Measurements from ENCODE around the gene WDFY3.

The WDFY3 gene

DNA sequence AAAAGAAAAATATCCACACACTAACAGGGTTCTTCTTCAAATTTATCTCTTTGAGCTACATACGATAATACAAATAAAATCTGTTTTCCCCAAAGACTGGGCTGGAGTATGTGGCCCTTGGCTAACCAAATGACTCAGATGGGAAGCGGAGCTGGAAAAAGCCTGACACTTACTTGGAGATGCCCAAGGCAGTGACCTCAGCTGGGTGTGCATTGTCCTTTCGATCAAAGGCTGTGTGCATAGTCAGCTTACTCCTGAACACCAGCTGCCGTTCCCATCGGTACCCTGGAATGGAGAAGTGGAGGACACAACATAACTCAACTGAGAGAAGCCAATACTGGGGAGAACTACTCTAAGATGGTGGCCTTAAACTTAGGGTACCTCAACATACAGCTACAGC is 288.5 kb downstream of the WDFY3 start:
- TF ChIP-seq, protein P1, sequence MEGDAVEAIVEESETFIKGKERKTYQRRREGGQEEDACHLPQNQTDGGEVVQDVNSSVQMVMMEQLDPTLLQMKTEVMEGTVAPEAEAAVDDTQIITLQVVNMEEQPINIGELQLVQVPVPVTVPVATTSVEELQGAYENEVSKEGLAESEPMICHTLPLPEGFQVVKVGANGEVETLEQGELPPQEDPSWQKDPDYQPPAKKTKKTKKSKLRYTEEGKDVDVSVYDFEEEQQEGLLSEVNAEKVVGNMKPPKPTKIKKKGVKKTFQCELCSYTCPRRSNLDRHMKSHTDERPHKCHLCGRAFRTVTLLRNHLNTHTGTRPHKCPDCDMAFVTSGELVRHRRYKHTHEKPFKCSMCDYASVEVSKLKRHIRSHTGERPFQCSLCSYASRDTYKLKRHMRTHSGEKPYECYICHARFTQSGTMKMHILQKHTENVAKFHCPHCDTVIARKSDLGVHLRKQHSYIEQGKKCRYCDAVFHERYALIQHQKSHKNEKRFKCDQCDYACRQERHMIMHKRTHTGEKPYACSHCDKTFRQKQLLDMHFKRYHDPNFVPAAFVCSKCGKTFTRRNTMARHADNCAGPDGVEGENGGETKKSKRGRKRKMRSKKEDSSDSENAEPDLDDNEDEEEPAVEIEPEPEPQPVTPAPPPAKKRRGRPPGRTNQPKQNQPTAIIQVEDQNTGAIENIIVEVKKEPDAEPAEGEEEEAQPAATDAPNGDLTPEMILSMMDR (conservative IDR thresholded peaks at IDR 0.05; ENCODE audit: low read length), result no peak
- TF ChIP-seq EZH2phosphoT487 (IDR thresholded peaks at IDR 0.05; ENCODE audit: borderline replicate concordance), result no peak
- Histone ChIP-seq H3K36me3 (ENCODE audit: insufficient read depth, low read length) (peaks cover 30% of the 10 kb centered on the region; the same call in 1 of the 2 replicates), H3K9ac (ENCODE audit: low read depth, low read length, poor library complexity, severe bottlenecking) (no peak overlapping the region), H3K9me3 (ENCODE audit: insufficient read depth, low read depth, low read length) (no peaks in the 10 kb centered on the region), H3F3A (ENCODE audit: low read depth) (no peaks in the 10 kb centered on the region), H3K27me3 (ENCODE audit: insufficient read depth, low read length, poor library complexity, severe bottlenecking) (no peaks in the 10 kb centered on the region), H3K4me2 (ENCODE audit: low read depth, low read length, poor library complexity, severe bottlenecking) (no peak overlapping the region), H4K20me1 (ENCODE audit: insufficient read depth, low read length, poor library complexity, severe bottlenecking) (no peaks in the 10 kb centered on the region), H3K9me2 (replicated peaks; ENCODE audit: low read depth, low read length) (no peaks in the 10 kb centered on the region), H3K79me2 (ENCODE audit: insufficient read depth, low read length) (no peaks in the 10 kb centered on the region), H3K4me3 (ENCODE audit: low read length, poor library complexity, severe bottlenecking) (no peak overlapping the region), H2AFZ (ENCODE audit: low read length) (no peak overlapping the region), H3K4me1 (ENCODE audit: insufficient read depth, low read length, poor library complexity, severe bottlenecking) (peaks cover 11% of the 10 kb centered on the region)

DNA sequence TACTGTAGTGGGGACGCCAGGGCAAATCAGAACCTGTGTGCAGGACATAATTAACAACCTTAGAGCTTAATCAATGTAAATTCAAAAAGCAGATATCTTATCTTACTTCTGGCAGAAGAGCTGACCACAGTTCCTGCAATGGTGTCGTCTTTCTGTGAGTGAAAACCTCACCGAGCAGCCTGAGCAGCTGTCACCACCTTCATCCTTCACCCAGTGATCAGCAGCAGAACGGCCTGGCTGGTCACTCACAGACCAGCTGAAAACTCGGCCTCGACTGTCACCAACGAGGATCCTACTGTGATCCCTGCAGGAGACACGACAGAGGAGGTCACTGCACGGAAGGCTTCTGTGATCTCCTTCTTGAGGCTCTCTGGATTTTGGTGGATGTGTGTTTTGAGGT is 289.4 kb downstream of the WDFY3 start:
- Histone ChIP-seq H3K4me3 (ENCODE audit: low read length, poor library complexity, severe bottlenecking) (no peak overlapping the region), H3F3A (ENCODE audit: low read depth) (no peaks in the 10 kb centered on the region), H3K9me3 (ENCODE audit: insufficient read depth, low read depth, low read length) (no peaks in the 10 kb centered on the region), H3K79me2 (ENCODE audit: insufficient read depth, low read length) (no peaks in the 10 kb centered on the region), H3K9me2 (replicated peaks; ENCODE audit: low read depth, low read length) (no peaks in the 10 kb centered on the region), H4K20me1 (ENCODE audit: insufficient read depth, low read length, poor library complexity, severe bottlenecking) (no peaks in the 10 kb centered on the region), H3K9ac (ENCODE audit: low read depth, low read length, poor library complexity, severe bottlenecking) (no peak overlapping the region), H3K27me3 (ENCODE audit: insufficient read depth, low read length, poor library complexity, severe bottlenecking) (no peaks in the 10 kb centered on the region), H3K36me3 (ENCODE audit: insufficient read depth, low read length) (peaks cover 32% of the 10 kb centered on the region; the same call in 1 of the 2 replicates), H3K4me2 (ENCODE audit: low read depth, low read length, poor library complexity, severe bottlenecking) (no peak overlapping the region), H2AFZ (ENCODE audit: low read length) (no peak overlapping the region), H3K4me1 (ENCODE audit: insufficient read depth, low read length, poor library complexity, severe bottlenecking) (peaks cover 10% of the 10 kb centered on the region)
- no peak for TF ChIP-seq EZH2phosphoT487 (IDR thresholded peaks at IDR 0.05; ENCODE audit: borderline replicate concordance)
- TF ChIP-seq, protein P1 (conservative IDR thresholded peaks at IDR 0.05; ENCODE audit: low read length), result no peak

DNA sequence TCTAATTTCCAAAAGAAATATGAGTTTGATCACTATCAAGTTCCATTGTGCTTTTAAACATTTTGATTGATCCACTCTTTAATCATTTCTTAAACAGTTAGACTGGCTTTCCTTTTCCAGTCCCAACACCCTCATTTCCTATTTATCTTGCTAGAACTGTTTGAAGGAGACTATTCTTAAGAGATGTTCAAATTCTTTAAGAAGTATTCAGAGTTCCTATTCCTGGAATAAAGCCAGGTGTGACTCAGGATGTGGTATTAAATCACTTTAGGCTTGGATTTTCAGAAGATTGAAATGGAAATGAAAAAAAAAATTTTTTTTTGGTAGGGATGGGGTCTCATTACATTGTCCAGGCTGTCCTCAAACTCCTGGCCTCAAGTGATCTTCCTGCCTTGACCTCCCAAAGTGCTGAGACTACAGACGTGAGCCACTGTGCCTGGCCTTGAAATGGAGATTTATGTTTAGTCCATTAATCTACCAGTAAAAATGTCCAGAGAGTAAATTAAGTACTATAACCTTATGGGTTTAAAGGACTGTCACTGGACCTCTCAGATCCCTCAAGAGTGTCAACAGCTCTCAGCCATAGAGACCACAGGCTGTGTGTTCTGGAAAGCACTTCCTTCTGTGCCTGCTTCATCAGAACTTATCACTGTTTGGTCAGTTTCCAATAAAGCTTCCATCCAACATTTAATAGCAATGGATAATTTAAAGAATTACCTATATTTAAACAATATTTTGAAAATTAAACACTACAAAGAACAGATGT is 292.8 kb downstream of the WDFY3 start:
- no peaks in the 10 kb centered on the region for H3K9me3 ChIP-seq (ENCODE audit: insufficient read depth, low read depth, low read length)
- no peaks in the 10 kb centered on the region for H3K9me2 ChIP-seq (replicated peaks; ENCODE audit: low read depth, low read length)
- H3K36me3 ChIP-seq (ENCODE audit: insufficient read depth, low read length), result peaks cover 28% of the 10 kb centered on the region; the same call in 1 of the 2 replicates
- no peak overlapping the region for H3K4me3 ChIP-seq (ENCODE audit: low read length, poor library complexity, severe bottlenecking)
- no peak overlapping the region for H3K4me2 ChIP-seq (ENCODE audit: low read depth, low read length, poor library complexity, severe bottlenecking)
- H3K27me3 ChIP-seq (ENCODE audit: insufficient read depth, low read length, poor library complexity, severe bottlenecking), result no peaks in the 10 kb centered on the region
- no peaks in the 10 kb centered on the region for H3K4me1 ChIP-seq (ENCODE audit: insufficient read depth, low read length, poor library complexity, severe bottlenecking)
- H3K79me2 ChIP-seq (ENCODE audit: insufficient read depth, low read length), result no peaks in the 10 kb centered on the region
- no peak overlapping the region for H3K9ac ChIP-seq (ENCODE audit: low read depth, low read length, poor library complexity, severe bottlenecking)
- no peak overlapping the region for H2AFZ ChIP-seq (ENCODE audit: low read length)
- H4K20me1 ChIP-seq (ENCODE audit: insufficient read depth, low read length, poor library complexity, severe bottlenecking), result no peaks in the 10 kb centered on the region
- TF ChIP-seq, protein P1 (conservative IDR thresholded peaks at IDR 0.05; ENCODE audit: low read length), result no peak
- no peak for TF ChIP-seq EZH2phosphoT487 (IDR thresholded peaks at IDR 0.05; ENCODE audit: borderline replicate concordance)
- H3F3A ChIP-seq (ENCODE audit: low read depth), result no peaks in the 10 kb centered on the region
